Endothelial cell of umbilical vein (primary cell): ENCODE measurements around the gene GARS1. TPM values are rescaled to one million over a fixed set of nuclear protein-coding genes. Genes with fewer than 3 reads are reported as not detected.

Experiments used
- BruUV-seq: library from RNA; stranded (reverse); fragments of 400-500 nt; replicated peaks from 2 replicates; lab custom pipeline; 2021; lab: Mats Ljungman, UMichigan
- CTCF ChIA-PET: fragments of 300-600, 350-600 bp; sonication (Branson Sonifier 250); formaldehyde crosslinking; loops from one replicate; lab custom pipeline; 2021; ENCODE audit warnings: antibody characterized with exemption, inconsistent platforms; lab: Charles Lee
- POLR2A ChIA-PET: fragments of 300-600, 350-600 bp; sonication (Branson Sonifier 250); formaldehyde crosslinking; loops from one replicate; lab custom pipeline; 2021; ENCODE audit warnings: antibody characterized with exemption, inconsistent platforms; lab: Charles Lee
- DNase-seq: peaks from one replicate; pipeline ENCODE4 v3.0.0-alpha.2; 2011; ENCODE audit warnings: low read depth, low spot score
- FAIRE-seq: peaks from 2 replicates; lab custom pipeline; 2011; peaks lifted over from hg19 to GRCh38; lab: Jason Lieb, UNC
- H2AFZ ChIP-seq: 2 replicates; pipeline ENCODE4 v1.6.0; 2012; ENCODE audit warnings: low read depth, low read length, control low read depth, inconsistent platforms
- H3K27ac ChIP-seq: 2 replicates; pipeline ENCODE4 v1.5.1; 2011; ENCODE audit warnings: low read depth, mild to moderate bottlenecking, control low read depth, low read length, moderate library complexity; ENCODE audit not compliant: insufficient read depth
- H3K27me3 ChIP-seq, 2 experiments: 2 replicates each; pipeline versions ENCODE4 v1.6.0 to v1.6.1; 2011; ENCODE audit warnings: low read length in 2 of 2, mixed read lengths in 1 of 2; ENCODE audit not compliant: control insufficient read depth in 2 of 2, insufficient read depth in 2 of 2
- H3K36me3 ChIP-seq, 2 experiments: 2 replicates in 1 of 2; 3 replicates in 1 of 2; pipeline ENCODE4 v1.5.1; 2011; ENCODE audit warnings: low read length in 2 of 2, mild to moderate bottlenecking in 1 of 2, moderate library complexity in 1 of 2; ENCODE audit not compliant: control insufficient read depth in 2 of 2, insufficient read depth in 2 of 2; ENCODE audit errors: extremely low read depth in 1 of 2
- H3K4me1 ChIP-seq: 3 replicates; pipeline ENCODE4 v1.5.1; 2011; ENCODE audit warnings: mild to moderate bottlenecking, low read length; ENCODE audit not compliant: control insufficient read depth, insufficient read depth; ENCODE audit errors: extremely low read depth
- H3K4me2 ChIP-seq: 2 replicates; pipeline ENCODE4 v1.6.1; 2011; ENCODE audit warnings: low read length, control low read depth, mixed read lengths; ENCODE audit not compliant: insufficient read depth
- H3K4me3 ChIP-seq, 3 experiments: fragments of 200-600 bp in 1 of 3; sonication (generic), shearing (Covaris generic) in 1 of 3; replicated peaks in 1 of 3; 2 replicates each; pipeline ENCODE4 v1.5.1; 2011 to 2016; ENCODE audit warnings: control low read depth in 3 of 3, low read length in 3 of 3, mild to moderate bottlenecking in 2 of 3, inconsistent platforms in 1 of 3, low read depth in 1 of 3, moderate library complexity in 1 of 3; ENCODE audit not compliant: insufficient read depth in 1 of 3
- H3K79me2 ChIP-seq: 2 replicates; pipeline ENCODE4 v1.6.0; 2012; ENCODE audit warnings: low read length, inconsistent platforms; ENCODE audit not compliant: control insufficient read depth, insufficient read depth
- H3K9ac ChIP-seq: replicated peaks from 2 replicates; pipeline ENCODE3; 2011; ENCODE audit warnings: low read length, control low read depth; ENCODE audit not compliant: insufficient read depth; ENCODE audit errors: extremely low read depth
- H3K9me1 ChIP-seq: replicated peaks from 3 replicates; pipeline ENCODE4 v1.6.0; 2011; ENCODE audit warnings: mild to moderate bottlenecking, low read length; ENCODE audit not compliant: control insufficient read depth, insufficient read depth; ENCODE audit errors: extremely low read depth
- H3K9me3 ChIP-seq: replicated peaks from 2 replicates; pipeline ENCODE4 v1.5.1; 2012; ENCODE audit warnings: low read length, inconsistent platforms; ENCODE audit not compliant: control insufficient read depth, insufficient read depth
- H4K20me1 ChIP-seq: replicated peaks from 2 replicates; pipeline ENCODE3; 2011; ENCODE audit warnings: mild to moderate bottlenecking, low read length; ENCODE audit not compliant: control insufficient read depth, insufficient read depth; ENCODE audit errors: extremely low read depth
- CTCF ChIP-seq, 2 donors: IDR thresholded peaks; 1 replicate in 1 of 2; 2 replicates in 1 of 2; pipeline ENCODE4 v1.5.1; 2011; ENCODE audit warnings: low read length in 2 of 2, mild to moderate bottlenecking in 2 of 2, moderate library complexity in 2 of 2, control low read depth in 1 of 2, inconsistent platforms in 1 of 2, low read depth in 1 of 2; ENCODE audit not compliant: insufficient read depth in 1 of 2; ENCODE audit errors: extremely low read depth in 1 of 2
- EZH2 ChIP-seq: IDR thresholded peaks from 2 replicates; pipeline ENCODE4 v1.6.1; 2012; ENCODE audit warnings: borderline replicate concordance, low read depth, mild to moderate bottlenecking, moderate library complexity, low read length, inconsistent platforms; ENCODE audit not compliant: severe bottlenecking
- FOS ChIP-seq: IDR thresholded peaks from 2 replicates; pipeline ENCODE4 v1.6.1; 2011; ENCODE audit warnings: mild to moderate bottlenecking, low read length, moderate library complexity, borderline replicate concordance; ENCODE audit not compliant: insufficient read depth
- GATA2 ChIP-seq: IDR thresholded peaks from 2 replicates; pipeline ENCODE4 v1.7.0; 2011; ENCODE audit warnings: low read depth, mild to moderate bottlenecking, moderate library complexity, mixed read lengths, low read length; ENCODE audit not compliant: insufficient read length, insufficient read depth
- JUN ChIP-seq: IDR thresholded peaks from 2 replicates; pipeline ENCODE4 v1.6.1; 2011; ENCODE audit warnings: borderline replicate concordance, low read depth; ENCODE audit not compliant: insufficient read length, insufficient read depth
- MAX ChIP-seq: IDR thresholded peaks from 2 replicates; pipeline ENCODE4 v1.6.1; 2011; ENCODE audit not compliant: insufficient read depth, insufficient read length
- MYC ChIP-seq: IDR thresholded peaks from one replicate; pipeline ENCODE4 v1.6.1; 2011; ENCODE audit warnings: mild to moderate bottlenecking, low read depth, low read length
- POLR2A ChIP-seq: IDR thresholded peaks from 2 replicates; pipeline ENCODE4 v1.6.1; 2012; ENCODE audit warnings: low read depth, mild to moderate bottlenecking, control low read depth, low read length
- POLR2AphosphoS5 ChIP-seq: IDR thresholded peaks from 2 replicates; pipeline ENCODE4 v1.6.1; 2012; ENCODE audit warnings: low read depth, mild to moderate bottlenecking, control low read depth, low read length, moderate library complexity; ENCODE audit not compliant: insufficient read depth
- dilution Hi-C: fragments of 300-500 bp; cut with MboI; formaldehyde crosslinking; loops from one replicate; pipeline ENCODE4 v1.15.0; 2019; ENCODE audit warnings: low sequenced_read_pairs; ENCODE audit not compliant: extremely low pct_ligation_motif_present
- intact Hi-C: fragments of 100-400 bp; cut with micrococcal nuclease; formaldehyde crosslinking; loops from one replicate; pipeline ENCODE4 v1.10.0; 2022
- polyA plus RNA-seq, 4 experiments: library from polyadenylated mRNA; depleted of rRNA in 3 of 4; stranded (reverse) in 3 of 4; unstranded in 1 of 4; fragments of >200 nt; gene quantifications; 2 replicates each; pipeline versions ENCODE4 v1.2.1 to v1.2.3, GENCODE V29; 2011 to 2012; ENCODE audit warnings: missing spikeins in 1 of 4
- total RNA-seq: library from RNA; stranded (reverse); gene quantifications from 2 replicates; pipeline ENCODE4 v1.2.3, GENCODE V29; 2021

GARS1 gene
- total and polyA plus RNA-seq, 2 donors (not counting 3 experiments of a cell fraction or from before 2014, with no cell fraction given) = 194 to 295 TPM

DNA sequence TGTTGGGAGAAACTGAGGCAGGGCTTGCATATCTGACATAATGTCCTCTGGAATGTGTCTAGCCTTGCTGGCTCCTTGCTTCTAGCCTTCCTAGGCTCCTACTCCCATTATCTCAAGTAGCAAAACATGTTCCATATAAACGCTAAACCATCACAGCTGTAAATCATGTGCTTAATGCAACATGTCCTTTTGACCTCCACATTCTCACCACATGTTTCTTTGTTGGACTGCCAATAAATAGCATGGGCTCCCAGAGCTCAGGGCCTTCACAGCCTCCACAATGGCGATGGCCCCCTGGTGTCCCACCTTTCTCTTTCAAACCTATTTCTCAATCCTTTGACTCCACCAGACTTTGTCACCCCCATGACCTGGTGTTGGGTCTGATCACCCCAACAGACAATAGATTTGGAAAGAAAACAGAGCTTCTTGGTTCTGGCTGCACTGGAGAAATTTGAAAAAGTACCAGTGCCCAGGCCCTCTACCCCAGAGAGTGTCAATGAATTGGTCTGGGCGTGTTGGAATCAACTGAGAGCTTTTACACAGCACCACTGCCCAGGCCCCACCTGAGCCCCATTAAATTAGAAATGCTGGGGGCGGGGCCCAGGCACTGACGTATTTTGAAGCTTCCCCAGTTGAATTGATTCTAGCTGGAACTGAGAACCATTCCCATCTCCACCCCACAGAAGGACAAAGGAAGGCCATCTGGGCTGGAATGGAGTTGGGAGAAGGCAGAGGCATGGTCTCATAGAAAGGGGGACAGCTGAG lies 48.7 kb upstream of the GARS1 start:
- H3K79me2 ChIP-seq = no peaks in the 10 kb centered on the region
- FAIRE-seq (no peak), DNase-seq (no peak)
- no peaks in the 10 kb centered on the region for H4K20me1 ChIP-seq
- H3K36me3 ChIP-seq = no peaks in the 10 kb centered on the region
- no TSS peak for BruUV-seq
- no peaks in the 10 kb centered on the region for H3K27me3 ChIP-seq
- H3K9ac ChIP-seq = no peak overlapping the region
- H3K9me3 ChIP-seq = no peaks in the 10 kb centered on the region
- intact Hi-C loops (no loop called here), dilution Hi-C loops (no loop called here)
- no peaks in the 10 kb centered on the region for H3K9me1 ChIP-seq
- no peak overlapping the region for H2AFZ ChIP-seq
- H3K27ac ChIP-seq = no peak overlapping the region
- H3K4me1 ChIP-seq = peaks cover 24% of the 10 kb centered on the region
- H3K4me3 ChIP-seq = no peak overlapping the region
- no peak for TF ChIP-seq MYC
- TF ChIP-seq FOS = no peak
- TF ChIP-seq MAX = no peak
- no peak for TF ChIP-seq POLR2AphosphoS5
- TF ChIP-seq CTCF (IDR thresholded peaks at IDR 0.05; ENCODE audit: extremely low read depth in 1 of 2, insufficient read depth in 1 of 2, low read depth in 1 of 2, low read length in 2 of 2) = no peak
- no peak for TF ChIP-seq JUN
- TF ChIP-seq POLR2A = no peak
- no peak for TF ChIP-seq EZH2
- TF ChIP-seq GATA2 = no peak
- CTCF ChIA-PET = interaction anchor here (1.9 to 12.5 kb wide), 2 partner anchors 16 to 270 kb away, joined by 6 to 389 read pairs; no protein-coding TSS in a partner anchor
- H3K4me2 ChIP-seq = no peak overlapping the region
- POLR2A ChIA-PET = no interaction called here
